ENCODE data around the gene QRICH1.
A peak's percentile ranks its signal among the peaks of the same experiment; 100 is the strongest.

QRICH1 gene

DNA sequence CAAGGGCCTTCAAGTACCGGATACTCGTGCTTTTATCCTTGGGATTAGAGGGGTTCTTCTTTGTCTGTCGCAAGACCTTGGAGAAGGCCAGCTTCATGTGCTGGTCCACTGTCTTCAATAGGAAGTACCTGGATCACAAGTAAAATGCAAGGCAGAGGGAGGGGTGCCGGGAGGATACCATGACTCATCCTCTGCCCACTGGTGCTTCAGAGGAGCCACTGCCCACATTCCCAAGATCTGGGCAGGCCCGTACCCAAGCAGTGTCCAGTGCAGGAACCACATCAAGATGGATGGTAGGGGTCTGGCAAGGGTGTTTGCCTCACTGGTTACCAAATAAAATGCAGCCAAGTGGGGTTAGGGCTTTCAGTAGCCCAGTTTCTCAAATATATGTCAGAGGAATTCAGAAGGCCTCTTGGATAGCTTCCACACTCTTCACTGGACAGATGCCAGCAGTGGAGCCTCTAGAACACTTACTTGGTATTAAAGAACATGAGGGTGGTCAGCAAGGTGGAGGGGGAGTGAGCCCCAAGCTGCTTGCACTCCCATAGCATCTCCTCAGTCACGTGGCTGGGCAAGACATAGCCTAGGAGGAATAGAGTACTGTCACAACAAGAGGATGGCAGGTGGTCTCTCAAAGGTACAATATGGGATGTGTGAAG is 61.1 kb downstream of the QRICH1 start:
- DNase-seq = no peak

DNA sequence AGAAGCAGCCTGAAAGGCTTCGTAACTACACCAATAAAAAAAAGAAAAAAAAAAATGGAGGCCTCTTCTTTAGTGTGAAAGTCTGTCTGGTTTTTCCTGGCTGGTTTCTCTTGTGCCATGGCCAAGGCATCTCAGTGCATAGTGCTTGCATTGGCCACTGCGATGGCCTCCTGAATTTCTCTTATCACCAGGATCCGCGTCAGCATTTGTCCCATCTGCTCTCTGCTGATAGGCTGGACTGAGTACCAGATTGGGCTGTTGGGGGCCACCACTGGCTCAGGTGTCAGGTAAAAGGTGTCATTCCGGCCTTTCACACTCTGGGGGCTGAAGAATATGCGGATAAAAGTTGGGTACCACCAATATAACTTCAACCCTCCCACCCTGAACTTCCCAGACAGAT is 63.5 kb downstream of the QRICH1 start:
- DNase-seq = no peak

DNA sequence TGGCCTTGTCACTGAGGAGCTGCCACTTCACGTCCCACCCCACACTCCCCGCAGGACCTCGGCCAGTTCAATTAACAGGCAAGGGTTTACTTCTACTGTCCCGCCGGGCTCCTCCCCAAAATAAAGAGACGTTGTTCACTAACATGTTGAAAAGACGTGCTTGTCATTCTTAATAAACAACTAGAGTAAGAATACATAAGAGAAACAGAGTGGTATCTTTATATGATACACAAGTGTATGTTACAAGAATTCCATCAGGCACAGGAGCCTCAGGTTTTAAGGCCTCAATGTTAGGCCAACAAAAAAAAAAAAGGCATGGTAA is 64.3 kb downstream of the QRICH1 start:
- DNase-seq = no peak

DNA sequence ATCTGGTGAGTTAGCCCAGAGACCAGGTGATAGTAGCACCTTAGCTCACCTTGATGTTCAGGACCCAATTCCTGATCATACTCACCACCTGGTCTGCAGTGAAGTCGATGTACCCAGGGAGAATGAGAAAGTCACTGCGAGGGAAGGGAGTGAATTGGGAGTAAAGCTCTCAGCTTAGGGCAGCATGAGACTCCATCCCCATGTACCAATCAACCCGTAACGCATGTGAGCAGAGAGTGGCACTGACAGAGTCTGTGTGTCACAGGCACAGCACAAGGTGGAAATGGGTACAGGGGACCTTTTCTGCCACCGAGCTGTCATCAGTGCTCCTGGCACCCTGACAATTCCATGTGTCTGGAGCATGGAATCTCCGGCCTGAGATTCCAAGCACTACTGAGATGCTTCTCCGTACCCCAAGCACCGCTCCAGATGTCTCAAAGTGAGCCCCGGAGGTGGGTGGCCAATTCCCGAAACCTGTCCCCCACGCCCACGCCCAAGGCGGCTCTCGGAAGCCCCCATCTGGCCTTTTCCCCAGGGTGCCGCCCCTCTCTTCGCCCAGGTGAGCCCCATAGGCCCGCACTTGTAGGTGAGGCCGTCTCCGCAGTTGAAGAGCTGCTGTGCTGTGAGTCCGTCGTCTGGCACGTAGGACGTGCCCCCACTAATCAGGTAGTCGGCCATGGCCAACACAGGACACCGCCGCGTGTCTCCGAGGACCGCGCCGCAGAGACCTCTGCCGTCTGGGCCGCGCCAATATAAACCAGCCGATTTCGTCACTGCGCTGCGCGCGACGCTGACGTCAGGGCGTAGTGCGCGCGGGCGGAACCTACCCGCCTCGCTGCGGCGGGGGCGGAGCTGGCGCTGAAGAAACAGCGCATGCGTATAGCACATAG is 65.0 kb downstream of the QRICH1 start, which contains the start of gene IMPDH2:
IMPDH2 (minus strand) TSS at position 726 of the 890 bp plus-strand sequence; CDS start at position 678, 48 bp downstream.
- DNase-seq = peak; percentile 67

DNA sequence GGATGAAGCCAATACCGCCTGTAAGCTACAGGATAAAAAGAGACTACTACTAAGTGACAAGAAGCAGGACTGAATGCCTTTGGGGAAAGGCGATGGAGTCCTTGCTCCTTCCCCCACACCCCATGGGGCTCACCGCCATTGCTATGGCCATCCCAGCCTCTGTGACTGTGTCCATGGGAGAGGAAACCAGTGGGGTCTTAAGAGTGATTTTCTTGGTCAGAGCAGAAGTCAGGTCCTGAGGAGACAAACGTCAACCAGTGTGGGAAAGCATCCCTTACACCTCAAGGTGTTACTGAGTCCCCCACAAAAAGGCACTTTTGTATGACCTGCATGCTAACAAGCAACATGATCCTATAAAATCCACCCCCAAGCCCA is 65.6 kb downstream of the QRICH1 start:
- no peak for DNase-seq

- DNase-seq = no peak
Observed at GRCh38 chr3:49027634-49028033, 66.2 kb downstream of the QRICH1 start.

- DNase-seq = no peak
Observed at GRCh38 chr3:49026536-49026935, 67.3 kb downstream of the QRICH1 start.

GRCh38 chr3:49025793-49026520 is 67.9 kb downstream of the QRICH1 start:
- DNase-seq = no peak

- no peak for DNase-seq
Observed at GRCh38 chr3:49025005-49025792, 68.7 kb downstream of the QRICH1 start.

DNA sequence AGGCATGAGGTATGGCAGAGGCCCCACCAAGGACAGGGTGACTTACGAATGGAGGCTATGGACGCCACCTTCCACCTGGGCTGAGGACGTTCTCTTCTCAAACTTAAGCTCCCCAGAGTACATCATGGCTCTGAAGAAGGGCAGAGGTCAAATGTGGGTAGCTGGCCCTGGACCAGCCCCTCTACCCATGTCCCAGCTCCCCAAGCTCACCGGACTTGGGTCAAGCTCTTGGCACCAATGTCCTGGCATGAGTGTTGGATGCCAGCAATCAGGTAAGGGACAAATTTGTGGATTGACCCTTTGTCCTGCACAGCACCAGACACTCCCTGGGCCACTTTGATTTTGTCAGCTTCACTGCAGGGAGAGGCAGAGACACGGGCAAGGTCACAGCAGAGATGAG is 69.4 kb downstream of the QRICH1 start:
- no peak for DNase-seq

- no peak for DNase-seq
Observed at GRCh38 chr3:49023775-49024174, 70.1 kb downstream of the QRICH1 start.

- DNase-seq = no peak
Observed at GRCh38 chr3:49022688-49023171, 71.1 kb downstream of the QRICH1 start.

- peak; percentile 67 for DNase-seq
Observed at GRCh38 chr3:49021813-49022687, 71.8 kb downstream of the QRICH1 start, which contains the start of gene NDUFAF3. Gene NDUFAF3, plus strand, starts transcription at chr3:49022121. Its CDS starts 24 bp downstream, at chr3:49022145.

- peak; percentile 90 for DNase-seq
Observed at GRCh38 chr3:49021213-49021812, 72.6 kb downstream of the QRICH1 start.

DNA sequence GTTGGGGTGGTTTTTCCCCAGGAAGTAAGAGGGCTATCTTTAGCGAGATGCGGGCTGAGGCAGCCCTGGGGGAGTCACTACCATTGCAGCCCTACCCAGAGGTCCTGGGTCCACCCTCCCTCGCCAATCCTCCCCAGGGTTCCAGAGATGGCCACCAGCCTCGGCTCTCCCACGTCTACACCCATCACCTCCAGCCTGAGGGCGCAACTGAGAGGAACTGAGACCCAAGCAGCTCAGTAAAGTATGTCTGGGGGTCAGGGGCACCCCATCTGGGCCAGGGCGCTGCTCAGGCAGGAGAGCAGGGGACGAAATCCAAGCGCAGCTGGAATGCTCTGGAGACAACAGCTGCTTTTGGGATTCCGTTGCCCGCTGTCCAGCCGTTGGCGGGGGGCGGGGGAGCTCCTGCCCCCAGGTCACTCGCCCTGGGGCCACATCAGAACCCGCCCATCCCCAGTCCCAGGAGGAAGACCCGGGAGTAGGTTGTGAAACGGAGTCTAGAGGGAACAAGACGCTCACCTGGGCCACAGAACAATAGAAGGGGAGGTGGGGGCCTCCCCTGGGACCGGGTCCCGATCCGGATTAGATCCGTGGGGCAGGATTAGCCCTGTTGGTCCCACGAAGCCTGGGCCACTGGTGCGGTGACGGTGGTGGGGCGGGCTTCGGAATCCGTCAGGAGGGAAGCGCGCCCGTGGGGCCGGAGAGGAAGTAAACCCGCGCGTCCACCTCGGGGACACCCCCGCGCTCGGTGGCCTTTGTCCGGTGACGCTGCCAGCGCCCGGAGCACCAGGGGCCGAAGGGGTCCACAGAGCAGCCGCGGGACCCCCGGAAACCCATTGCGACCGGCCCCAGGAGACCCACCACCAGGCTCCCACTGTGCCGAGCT is 73.3 kb downstream of the QRICH1 start:
- DNase-seq = no peak

DNA sequence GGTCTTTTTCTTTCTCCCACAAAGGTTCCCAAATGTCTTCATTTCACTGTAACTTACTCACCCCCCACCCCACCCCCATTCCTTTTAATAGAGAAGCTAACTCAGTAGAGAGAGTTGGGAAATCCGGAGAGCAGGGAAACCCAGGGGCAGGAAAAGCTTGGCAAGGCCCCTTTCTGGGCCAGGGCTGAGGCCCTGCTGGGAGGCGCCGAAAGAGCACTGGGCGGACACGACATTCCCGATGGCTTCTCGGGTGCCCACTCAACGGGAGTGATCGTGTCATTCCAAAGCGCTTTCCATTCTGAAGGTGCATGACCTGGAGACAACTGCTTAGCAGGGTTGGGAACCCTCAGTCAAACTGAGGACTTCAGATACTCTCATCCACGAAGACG is 73.9 kb downstream of the QRICH1 start:
- no peak for DNase-seq

DNA sequence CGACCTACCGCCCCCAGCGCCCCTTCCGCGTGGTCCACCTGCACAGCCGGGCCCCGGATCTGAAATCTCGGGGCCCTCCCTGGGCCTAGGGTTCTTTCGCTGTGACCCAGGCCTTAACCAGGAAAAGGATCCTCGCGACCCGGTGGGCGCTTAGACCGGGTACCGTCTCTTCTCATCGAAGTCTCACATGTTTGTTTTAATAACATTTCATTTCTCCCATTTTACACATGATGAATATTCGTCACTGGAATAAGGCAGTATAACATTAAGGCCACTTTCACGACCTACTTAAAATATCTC is 75.2 kb downstream of the QRICH1 start:
- no peak for DNase-seq

DNA sequence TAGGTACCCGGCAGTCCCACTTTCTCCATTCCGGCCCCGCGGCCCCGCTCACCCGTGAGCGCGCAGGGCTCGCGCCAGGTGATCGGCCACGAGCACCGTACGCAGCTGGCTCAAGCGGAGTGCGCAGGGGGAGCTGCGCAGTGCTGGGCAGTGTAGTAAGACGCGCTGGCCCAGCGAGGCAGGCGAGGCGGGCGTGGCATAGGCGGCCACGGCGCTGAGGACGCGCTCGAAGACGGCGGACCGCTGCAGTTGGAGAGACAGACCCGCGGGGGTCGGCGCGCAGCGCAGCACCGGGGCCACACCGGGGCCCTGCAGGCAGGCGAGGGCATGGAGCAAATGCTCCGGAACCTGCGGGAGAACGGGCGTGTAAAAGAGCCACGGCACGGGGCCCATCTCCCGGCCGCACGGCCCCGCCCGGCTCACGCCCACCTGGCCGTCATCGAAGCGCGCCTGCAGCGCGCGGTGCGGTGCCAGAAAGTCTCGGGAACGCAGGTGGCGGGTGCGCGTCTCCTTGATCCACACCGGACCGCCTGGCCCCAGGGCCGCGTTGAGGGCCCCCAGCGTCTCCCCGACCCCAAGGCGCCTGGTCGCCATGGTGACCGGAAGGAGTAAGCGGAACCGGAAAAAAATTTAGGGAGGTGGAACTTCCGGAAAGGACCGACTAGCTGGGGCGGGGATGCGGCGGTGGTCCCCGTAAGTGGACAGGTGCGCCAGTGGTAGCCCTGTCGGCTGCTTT is 75.7 kb downstream of the QRICH1 start, which contains the start of gene DALRD3:
DALRD3 (minus strand) TSS at position 610 of the 736 bp plus-strand sequence; CDS start at position 594, 16 bp downstream.
- DNase-seq = peak; percentile 38

DNA sequence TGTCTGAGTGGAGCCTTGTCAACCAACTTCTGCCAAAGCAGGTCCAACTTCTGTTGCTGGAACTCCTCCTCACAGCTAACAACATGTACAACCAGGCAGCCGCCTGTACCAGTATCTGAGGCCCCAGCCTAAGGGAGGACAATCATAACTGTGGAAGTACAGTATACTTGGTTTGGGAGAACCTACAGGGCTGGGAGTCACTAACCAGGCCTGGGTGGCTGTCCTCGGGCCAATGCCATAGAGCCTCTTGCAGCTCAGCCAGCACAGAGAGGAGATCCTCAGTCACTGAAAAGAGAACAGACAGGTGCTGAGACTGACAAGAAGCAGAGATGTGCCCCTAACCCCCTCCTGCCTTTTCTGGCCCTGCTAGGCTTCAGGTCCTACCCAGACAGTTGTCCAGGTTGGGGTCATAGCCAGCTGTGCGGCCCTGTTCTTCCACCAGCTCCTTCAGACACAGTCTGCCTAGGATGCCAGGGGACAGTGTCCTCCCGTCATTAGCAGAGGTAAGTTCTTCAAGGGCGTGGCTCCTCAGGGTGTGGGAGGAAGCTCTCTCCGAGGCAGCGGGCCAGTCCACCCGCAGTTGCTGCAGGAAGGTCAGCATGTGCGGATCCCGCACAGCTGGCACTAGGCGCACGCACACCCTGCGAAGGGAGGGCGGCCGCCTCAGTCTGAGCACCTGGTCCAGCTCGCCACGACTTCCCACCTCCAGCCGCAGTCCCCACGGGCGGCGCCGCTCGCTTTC is 76.5 kb downstream of the QRICH1 start:
- no peak for DNase-seq
